DMS114 treated with DMSO at 0.1 percent for 48 hours (cell line): ENCODE measurements around the gene ATP6V1G2.
A peak's percentile ranks its signal among the peaks of the same experiment; 100 is the strongest.

ENCODE experiments used
- DNase-seq: peaks from one replicate; lab custom pipeline; 2025; ENCODE audit not compliant: unreplicated experiment; lab: John Stamatoyannopoulos, UW

ATP6V1G2 gene

GRCh38 chr6:31575952-31576685 lies 29.7 kb upstream of the ATP6V1G2 start:
- DNase-seq, result no peak

GRCh38 chr6:31575335-31575901 lies 29.0 kb upstream of the ATP6V1G2 start, which contains the start of gene TNF:
TNF (plus strand) TSS chr6:31575565; CDS start chr6:31575742, 177 bp downstream.
- no peak for DNase-seq

GRCh38 chr6:31574106-31575061 lies 28.0 kb upstream of the ATP6V1G2 start:
- no peak for DNase-seq

GRCh38 chr6:31573239-31574105 lies 27.1 kb upstream of the ATP6V1G2 start:
- no peak for DNase-seq

- DNase-seq, result no peak
These were observed 25.9 kb upstream of the ATP6V1G2 start, which contains the start of gene LTA for GRCh38 chr6:31572041-31572911. LTA (plus strand) TSS chr6:31572289; CDS start chr6:31572743, 454 bp downstream.

- no peak for DNase-seq
These were observed 23.6 kb upstream of the ATP6V1G2 start for GRCh38 chr6:31569861-31570536.

- DNase-seq, result no peak
These were observed 22.1 kb upstream of the ATP6V1G2 start for GRCh38 chr6:31568537-31568961.

- DNase-seq, result no peak
These were observed 21.3 kb upstream of the ATP6V1G2 start for GRCh38 chr6:31567531-31568370.

- no peak for DNase-seq
These were observed 14.3 kb upstream of the ATP6V1G2 start for GRCh38 chr6:31560697-31561058.

GRCh38 chr6:31559958-31560696 lies 13.7 kb upstream of the ATP6V1G2 start:
- DNase-seq, result no peak

GRCh38 chr6:31559606-31559957 lies 13.2 kb upstream of the ATP6V1G2 start:
- DNase-seq, result no peak

- DNase-seq, result no peak
These were observed 12.5 kb upstream of the ATP6V1G2 start for GRCh38 chr6:31558631-31559500.

GRCh38 chr6:31558318-31558625 lies 11.9 kb upstream of the ATP6V1G2 start:
- no peak for DNase-seq

GRCh38 chr6:31557443-31558317 lies 11.3 kb upstream of the ATP6V1G2 start:
- no peak for DNase-seq

- DNase-seq, result no peak
These were observed 9.9 kb upstream of the ATP6V1G2 start for GRCh38 chr6:31556307-31556706.

GRCh38 chr6:31551371-31551770 lies 5.0 kb upstream of the ATP6V1G2 start:
- peak; percentile 62 for DNase-seq
